Mucosa of descending colon (tissue), 3 donors: ENCODE measurements around the gene CCL24. TPM values are rescaled to one million over a fixed set of nuclear protein-coding genes. Genes with fewer than 3 reads are reported as not detected.
"Not testable (repeated sequence)": the region's sequence is repeated elsewhere in the genome, so short reads cannot be mapped to it uniquely, and the experiment has no call there.

Experiments
- ATAC-seq: fragments of 200-7000 bp; cut with Tn5 transposase; one replicate; pipeline ENCODE4 v1.9.1; 2020; ENCODE audit warnings: mild to moderate bottlenecking, moderate library complexity
- DNase-seq, 3 donors: peaks; one replicate each; pipeline ENCODE4 v3.0.0-alpha.2; 2020
- H3K36me3 ChIP-seq: fragments of 200-600 bp; one replicate; pipeline ENCODE4 v1.8.0; 2021; ENCODE audit warnings: low read depth, mild to moderate bottlenecking
- H3K4me1 ChIP-seq: fragments of 200-600 bp; one replicate; pipeline ENCODE4 v1.8.0; 2021; ENCODE audit warnings: low read depth, mild to moderate bottlenecking
- H3K4me3 ChIP-seq: fragments of 200-600 bp; one replicate; pipeline ENCODE4 v1.8.0; 2021; ENCODE audit warnings: mild to moderate bottlenecking
- H3K9me3 ChIP-seq: fragments of 200-600 bp; one replicate; pipeline ENCODE4 v1.8.0; 2021; ENCODE audit warnings: mild to moderate bottlenecking
- CTCF ChIP-seq: fragments of 200-600 bp; IDR thresholded peaks from one replicate; pipeline ENCODE4 v1.8.0; 2022; ENCODE audit warnings: antibody characterized with exemption, mild to moderate bottlenecking
- intact Hi-C, 2 donors: fragments of 100-400 bp; cut with DNase I in 1 of 2; cut with micrococcal nuclease in 1 of 2; formaldehyde crosslinking; loops; one replicate each; pipeline versions ENCODE4 v1.11.0 to v1.11.1; 2022; cut with DNase I, micrococcal nuclease
- total RNA-seq, 3 donors: library from RNA; stranded (reverse); fragmentation: NEBNext Ultra II Directional in 2 of 3; extraction: Animal tissue kit (Norgen Biotek cat#: 25700) in 2 of 3; gene quantifications; one replicate each; pipeline versions ENCODE4 v1.2.1 to v1.2.4, GENCODE V29; 2021 to 2023
- donor health status: DM: no; HTN: no; CAD: no; lungs with moderate emphysema.
- donor health status: DM: no; HTN: no; CAD: no.
- donor health status: DM: no; HTN: yes; CAD: no.

CCL24 gene
- total RNA-seq, 3 donors from 2014 or later, result 3.4 to 25.6 (median 6.9) TPM

GRCh38 chr7:75842836-75843446, 29.3 kb upstream of the CCL24 start:
- intact Hi-C loops, result no loop called here
- H3K4me3 ChIP-seq, result no peak overlapping the region
- ATAC-seq (peak; percentile 77), DNase-seq (no peak)
- H3K4me1 ChIP-seq, result no peaks in the 10 kb centered on the region
- TF ChIP-seq CTCF, result no peak
- H3K9me3 ChIP-seq, result no peaks in the 10 kb centered on the region
- no peaks in the 10 kb centered on the region for H3K36me3 ChIP-seq

- no peak for ATAC-seq
- no peak overlapping the region for H3K4me3 ChIP-seq
- intact Hi-C loops, result no loop called here
- H3K4me1 ChIP-seq, result no peaks in the 10 kb centered on the region
- no peaks in the 10 kb centered on the region for H3K36me3 ChIP-seq
- no peak for DNase-seq
- no peak for TF ChIP-seq CTCF
- no peaks in the 10 kb centered on the region for H3K9me3 ChIP-seq
Observed at GRCh38 chr7:75840029-75840428, 26.4 kb upstream of the CCL24 start.

- DNase-seq, H3K4me3 ChIP-seq, ATAC-seq, H3K4me1 ChIP-seq, intact Hi-C loops, H3K9me3 ChIP-seq, H3K36me3 ChIP-seq: not testable (repeated sequence)
Observed at GRCh38 chr7:75838281-75838930, 24.8 kb upstream of the CCL24 start.

- ATAC-seq, result no peak
- Histone ChIP-seq H3K4me1 (no peaks in the 10 kb centered on the region), H3K9me3 (no peaks in the 10 kb centered on the region), H3K4me3 (no peak overlapping the region), H3K36me3 (no peaks in the 10 kb centered on the region)
- intact Hi-C loops, result no loop called here
- TF ChIP-seq CTCF, result no peak
- no peak for DNase-seq
Observed at GRCh38 chr7:75836798-75837197, 23.2 kb upstream of the CCL24 start.

GRCh38 chr7:75835688-75836285, 22.2 kb upstream of the CCL24 start:
- H3K9me3 ChIP-seq, result no peaks in the 10 kb centered on the region
- H3K4me1 ChIP-seq, result no peaks in the 10 kb centered on the region
- no peak for ATAC-seq
- TF ChIP-seq CTCF, result no peak
- no peak for DNase-seq
- intact Hi-C loops, result no loop called here
- H3K36me3 ChIP-seq, result no peaks in the 10 kb centered on the region
- H3K4me3 ChIP-seq, result no peak overlapping the region

GRCh38 chr7:75833662-75834061, 20.1 kb upstream of the CCL24 start:
- H3K4me1 ChIP-seq, intact Hi-C loops, H3K4me3 ChIP-seq, DNase-seq, H3K36me3 ChIP-seq, H3K9me3 ChIP-seq, ATAC-seq: not testable (repeated sequence)
